Measurements from ENCODE around the gene NUFIP1.

DNA sequence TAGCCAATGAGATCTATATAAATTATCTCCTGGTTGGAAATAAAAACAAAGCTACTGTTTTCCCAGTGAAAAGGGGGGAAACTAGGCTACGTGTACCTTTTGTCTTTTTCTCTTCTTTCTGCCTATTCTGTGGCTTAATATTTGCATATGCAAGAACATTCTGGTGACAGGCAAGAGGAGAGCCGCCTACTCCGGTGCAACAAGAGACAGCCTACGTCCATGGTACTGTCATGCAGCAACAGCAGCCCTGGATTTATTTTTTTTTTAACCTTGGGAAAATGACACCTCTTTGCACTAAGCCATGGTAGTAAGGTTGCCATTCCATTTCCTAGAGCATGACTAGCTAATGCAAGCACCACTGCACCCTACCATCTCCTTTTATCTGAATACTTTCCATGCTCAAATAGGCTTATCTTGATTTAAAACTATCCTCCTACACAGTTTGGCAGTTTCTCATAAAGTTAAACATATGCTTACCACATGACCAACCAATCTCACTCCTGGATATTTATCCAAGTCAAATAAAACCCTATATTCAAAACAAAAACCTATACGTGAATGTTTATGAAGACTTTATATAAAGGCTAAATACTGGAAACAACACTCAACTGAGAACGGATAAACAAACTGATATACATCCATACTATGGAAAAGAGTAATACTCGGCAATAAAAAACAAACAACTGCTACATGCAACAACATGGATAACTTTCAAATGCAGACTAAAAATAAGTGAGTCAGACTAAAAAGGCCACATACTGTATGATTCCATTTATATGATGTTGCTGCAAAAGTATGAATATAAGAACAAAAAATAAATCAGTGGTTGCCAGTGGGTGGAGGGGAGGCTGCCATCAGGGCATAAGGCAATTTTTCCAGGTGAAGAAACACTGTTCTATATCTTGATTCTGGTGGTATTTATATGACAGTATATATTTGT, 17.3 kb downstream of the NUFIP1 start:
- TF ChIP-seq ZNF274 (IDR thresholded peaks at IDR 0.05; ENCODE audit: low read depth, low read length): no peak
- no peak for TF ChIP-seq SUZ12 (IDR thresholded peaks at IDR 0.05; ENCODE audit: extremely low read depth, insufficient read depth, insufficient read length)

Measured in NT2/D1 (cell line).